Measurements from ENCODE around the gene MRTFB. TPM values are rescaled to one million over a fixed set of nuclear protein-coding genes. Genes with fewer than 3 reads are reported as not detected.

MRTFB gene
- total RNA-seq, 1 donor: 11.6 TPM

- Histone ChIP-seq H2AFZ (ENCODE audit: low read length) (no peak overlapping the region), H3K27me3 (ENCODE audit: insufficient read depth, low read length) (no peaks in the 10 kb centered on the region), H3K9me3 (ENCODE audit: low read depth, low read length) (no peaks in the 10 kb centered on the region), H4K20me1 (ENCODE audit: insufficient read depth, low read length) (no peaks in the 10 kb centered on the region), H3K27ac (ENCODE audit: low read depth, low read length) (no peak overlapping the region), H3K4me3 (ENCODE audit: insufficient read depth, low read length) (no peak overlapping the region), H3K4me1 (ENCODE audit: insufficient read depth, low read length) (peaks cover 10% of the 10 kb centered on the region), H3K36me3 (ENCODE audit: insufficient read depth, low read length) (no peaks in the 10 kb centered on the region), H3K79me2 (ENCODE audit: insufficient read depth, low read length) (no peaks in the 10 kb centered on the region), H3K4me2 (ENCODE audit: insufficient read depth, low read length) (no peak overlapping the region)
- no peak for DNase-seq (ENCODE audit: insufficient read length, low spot score, missing footprints)
- no peak for TF ChIP-seq CTCF (IDR thresholded peaks at IDR 0.05; ENCODE audit: extremely low read depth, low read depth, low read length)
These were observed 204.8 kb downstream of the MRTFB start for GRCh38 chr16:14275934-14276333.

GRCh38 chr16:14278749-14279148, 207.6 kb downstream of the MRTFB start:
- peak; percentile 62 for DNase-seq (ENCODE audit: insufficient read length, low spot score, missing footprints)
- H3K79me2 ChIP-seq (ENCODE audit: insufficient read depth, low read length): no peaks in the 10 kb centered on the region
- H3K27me3 ChIP-seq (ENCODE audit: insufficient read depth, low read length): no peaks in the 10 kb centered on the region
- H3K4me1 ChIP-seq (ENCODE audit: insufficient read depth, low read length): peaks cover 10% of the 10 kb centered on the region
- H2AFZ ChIP-seq (ENCODE audit: low read length): no peak overlapping the region
- no peak overlapping the region for H3K4me3 ChIP-seq (ENCODE audit: insufficient read depth, low read length)
- H3K27ac ChIP-seq (ENCODE audit: low read depth, low read length): no peak overlapping the region
- H4K20me1 ChIP-seq (ENCODE audit: insufficient read depth, low read length): no peaks in the 10 kb centered on the region
- no peaks in the 10 kb centered on the region for H3K9me3 ChIP-seq (ENCODE audit: low read depth, low read length)
- TF ChIP-seq CTCF (IDR thresholded peaks at IDR 0.05; ENCODE audit: extremely low read depth, low read depth, low read length): no peak
- no peaks in the 10 kb centered on the region for H3K36me3 ChIP-seq (ENCODE audit: insufficient read depth, low read length)
- no peak overlapping the region for H3K4me2 ChIP-seq (ENCODE audit: insufficient read depth, low read length)

- no peak for TF ChIP-seq CTCF (IDR thresholded peaks at IDR 0.05; ENCODE audit: extremely low read depth, low read depth, low read length)
- no peak overlapping the region for H3K4me2 ChIP-seq (ENCODE audit: insufficient read depth, low read length)
- H3K9me3 ChIP-seq (ENCODE audit: low read depth, low read length): no peaks in the 10 kb centered on the region
- no peaks in the 10 kb centered on the region for H4K20me1 ChIP-seq (ENCODE audit: insufficient read depth, low read length)
- H3K4me3 ChIP-seq (ENCODE audit: insufficient read depth, low read length): no peak overlapping the region
- no peaks in the 10 kb centered on the region for H3K79me2 ChIP-seq (ENCODE audit: insufficient read depth, low read length)
- H3K27me3 ChIP-seq (ENCODE audit: insufficient read depth, low read length): no peaks in the 10 kb centered on the region
- no peak overlapping the region for H2AFZ ChIP-seq (ENCODE audit: low read length)
- DNase-seq (ENCODE audit: insufficient read length, low spot score, missing footprints): peak; percentile 77
- no peaks in the 10 kb centered on the region for H3K36me3 ChIP-seq (ENCODE audit: insufficient read depth, low read length)
- peaks cover 10% of the 10 kb centered on the region for H3K4me1 ChIP-seq (ENCODE audit: insufficient read depth, low read length)
- H3K27ac ChIP-seq (ENCODE audit: low read depth, low read length): no peak overlapping the region
These were observed 209.4 kb downstream of the MRTFB start for GRCh38 chr16:14280541-14280940.

- no peaks in the 10 kb centered on the region for H3K36me3 ChIP-seq (ENCODE audit: insufficient read depth, low read length)
- DNase-seq (ENCODE audit: insufficient read length, low spot score, missing footprints): no peak
- no peaks in the 10 kb centered on the region for H3K9me3 ChIP-seq (ENCODE audit: low read depth, low read length)
- no peaks in the 10 kb centered on the region for H3K27me3 ChIP-seq (ENCODE audit: insufficient read depth, low read length)
- no peaks in the 10 kb centered on the region for H3K79me2 ChIP-seq (ENCODE audit: insufficient read depth, low read length)
- no peak overlapping the region for H3K4me2 ChIP-seq (ENCODE audit: insufficient read depth, low read length)
- H3K27ac ChIP-seq (ENCODE audit: low read depth, low read length): no peak overlapping the region
- no peak overlapping the region for H2AFZ ChIP-seq (ENCODE audit: low read length)
- H3K4me1 ChIP-seq (ENCODE audit: insufficient read depth, low read length): peaks cover 10% of the 10 kb centered on the region
- TF ChIP-seq CTCF (IDR thresholded peaks at IDR 0.05; ENCODE audit: extremely low read depth, low read depth, low read length): no peak
- H4K20me1 ChIP-seq (ENCODE audit: insufficient read depth, low read length): no peaks in the 10 kb centered on the region
- H3K4me3 ChIP-seq (ENCODE audit: insufficient read depth, low read length): no peak overlapping the region
These were observed 212.7 kb downstream of the MRTFB start for GRCh38 chr16:14283786-14284185.

Data from osteoblast (primary cell).